ENCODE measurements around the gene MSI2.
A peak's percentile ranks its signal among the peaks of the same experiment; 100 is the strongest.

MSI2 gene

DNA sequence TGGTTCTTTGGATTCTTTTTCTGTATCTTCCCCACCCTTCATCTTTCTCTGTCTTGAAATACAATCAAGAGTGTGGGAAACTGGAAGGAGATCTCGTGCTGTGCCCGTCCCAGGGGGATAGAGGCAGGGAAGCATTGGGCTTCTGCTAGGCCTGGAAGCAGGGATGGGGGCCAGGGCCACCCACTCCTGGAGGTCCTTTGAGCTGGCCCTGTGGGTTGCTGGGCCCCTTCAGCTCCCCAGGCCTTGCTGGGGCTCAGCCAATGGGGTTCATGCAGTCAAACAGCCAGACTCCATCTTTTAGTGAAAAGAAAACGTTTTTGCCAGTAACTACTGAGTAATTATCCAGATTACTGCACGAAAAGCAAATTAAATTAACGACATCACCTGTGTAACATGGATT lies 421.0 kb downstream of the MSI2 start:
- no peak for FAIRE-seq

DNA sequence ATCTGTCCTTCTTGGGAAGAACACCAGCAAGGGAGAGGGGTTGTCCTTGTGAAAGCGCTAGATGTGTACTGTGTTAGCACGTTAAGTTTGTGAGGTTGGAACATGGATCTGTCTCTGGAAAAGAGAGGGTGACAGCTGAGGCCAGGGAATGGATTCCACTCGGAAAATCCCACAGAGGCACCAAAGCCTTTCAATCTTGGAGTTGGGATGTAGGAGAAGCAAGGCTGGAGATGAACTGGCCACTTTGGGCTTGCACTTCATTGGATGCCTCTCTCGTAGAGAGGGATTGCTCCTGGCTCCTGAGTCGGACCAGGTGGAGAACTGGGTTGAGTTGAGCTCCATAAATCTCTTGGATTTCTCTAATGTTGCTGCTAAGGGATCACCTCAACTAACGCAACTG lies 421.5 kb downstream of the MSI2 start:
- no peak for FAIRE-seq

- FAIRE-seq = no peak
Measured at GRCh38 chr17:57678393-57678792, 422.1 kb downstream of the MSI2 start.

- no peak for FAIRE-seq
Measured at GRCh38 chr17:57679356-57679755, 423.0 kb downstream of the MSI2 start.

DNA sequence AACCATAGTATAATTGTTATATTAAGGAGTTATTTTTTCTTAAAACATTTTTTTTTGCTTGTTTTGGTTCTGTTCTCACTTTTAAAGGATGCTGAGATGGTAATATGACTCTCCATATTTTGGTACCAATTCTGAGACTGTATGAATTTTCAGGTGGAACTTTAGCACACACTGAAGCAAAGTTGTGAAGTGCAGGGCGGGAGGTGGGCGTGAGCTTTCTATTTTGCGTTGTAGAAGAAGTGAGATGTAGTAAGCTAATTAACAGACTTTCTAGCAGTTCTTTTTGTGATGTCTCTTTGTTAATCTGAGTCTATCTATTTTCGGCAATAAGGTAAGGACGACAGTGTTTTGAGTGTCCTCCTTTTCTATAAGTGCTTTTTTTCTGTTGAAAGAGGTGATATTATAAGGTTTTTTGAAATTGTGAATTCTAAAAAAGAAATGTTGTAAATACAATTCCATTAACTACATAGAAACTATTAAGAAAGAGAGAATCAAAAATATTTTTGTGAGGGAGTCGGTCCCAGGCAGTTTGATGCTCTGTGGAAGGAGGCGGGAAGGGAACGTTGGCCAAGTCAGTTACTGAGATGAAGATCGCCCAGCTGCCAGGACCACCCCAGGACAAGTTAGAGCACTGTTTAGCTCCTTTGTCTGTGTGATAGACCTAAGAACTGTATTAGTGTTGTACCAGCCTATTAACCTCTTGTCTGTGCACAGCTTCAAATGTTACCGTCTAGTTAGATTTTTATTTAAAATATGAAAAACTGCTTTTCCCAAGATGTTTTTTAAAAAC lies 423.8 kb downstream of the MSI2 start:
- no peak for FAIRE-seq

DNA sequence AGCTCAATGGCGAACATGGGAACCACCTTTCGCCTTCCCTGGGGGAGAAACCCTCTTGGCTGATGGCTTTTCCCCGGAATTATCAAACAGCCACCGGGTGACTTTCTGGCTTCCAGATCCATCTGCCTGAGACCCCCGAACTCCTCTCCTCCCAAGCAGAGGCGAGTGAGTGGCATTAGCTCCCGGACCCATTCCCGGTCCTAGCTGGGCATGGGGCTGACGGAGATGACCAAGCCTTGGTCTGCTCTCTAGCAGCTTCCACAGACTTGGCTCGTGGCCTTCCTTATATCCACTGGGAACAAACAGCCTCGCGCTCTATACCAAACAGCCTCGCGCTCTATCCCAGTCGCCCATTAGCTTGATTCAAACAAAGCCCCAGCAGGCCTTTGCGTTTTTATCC lies 426.4 kb downstream of the MSI2 start:
- FAIRE-seq = no peak

GRCh38 chr17:57684711-57685498 lies 428.6 kb downstream of the MSI2 start:
- no peak for FAIRE-seq

GRCh38 chr17:57685499-57686132 lies 429.3 kb downstream of the MSI2 start:
- FAIRE-seq = no peak

DNA sequence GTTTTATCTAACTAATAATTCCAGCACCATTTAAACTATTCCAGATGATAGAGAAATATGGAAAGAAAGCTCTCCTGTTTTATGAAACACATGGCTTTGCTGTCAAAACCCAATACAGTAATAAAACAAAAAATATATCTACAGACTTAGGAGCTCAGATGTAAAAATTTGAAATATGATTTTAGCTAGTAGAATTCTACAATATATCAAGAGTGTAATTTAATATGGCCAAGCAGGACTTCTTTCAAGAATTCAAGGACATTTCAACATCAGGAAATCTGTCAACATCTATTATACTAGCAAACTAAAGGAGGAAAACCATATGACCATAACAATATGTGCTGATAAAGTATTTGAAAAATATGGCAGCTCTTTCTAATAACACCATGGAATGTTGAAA lies 431.3 kb downstream of the MSI2 start:
- FAIRE-seq = peak; percentile 32

GRCh38 chr17:57689254-57689653 lies 432.9 kb downstream of the MSI2 start:
- FAIRE-seq = no peak

DNA sequence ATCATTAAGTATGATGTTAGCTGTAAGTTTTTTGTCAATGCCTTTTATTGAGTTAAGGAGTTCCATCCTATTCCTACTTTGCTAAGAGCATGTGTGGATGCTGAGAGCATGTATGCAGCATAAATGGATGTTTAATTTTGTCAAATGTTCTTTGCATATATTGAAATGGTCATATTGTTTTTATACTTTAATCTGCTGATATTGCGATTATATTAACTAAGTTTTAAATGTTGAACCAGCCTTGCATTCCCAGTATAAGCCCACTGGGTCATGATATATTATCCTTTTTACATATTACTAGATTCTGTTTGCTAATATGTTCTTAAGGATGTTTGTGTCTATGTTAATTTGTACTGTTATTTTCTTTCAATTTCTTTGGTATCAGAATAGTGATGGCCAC lies 435.6 kb downstream of the MSI2 start:
- peak; percentile 19 for FAIRE-seq

DNA sequence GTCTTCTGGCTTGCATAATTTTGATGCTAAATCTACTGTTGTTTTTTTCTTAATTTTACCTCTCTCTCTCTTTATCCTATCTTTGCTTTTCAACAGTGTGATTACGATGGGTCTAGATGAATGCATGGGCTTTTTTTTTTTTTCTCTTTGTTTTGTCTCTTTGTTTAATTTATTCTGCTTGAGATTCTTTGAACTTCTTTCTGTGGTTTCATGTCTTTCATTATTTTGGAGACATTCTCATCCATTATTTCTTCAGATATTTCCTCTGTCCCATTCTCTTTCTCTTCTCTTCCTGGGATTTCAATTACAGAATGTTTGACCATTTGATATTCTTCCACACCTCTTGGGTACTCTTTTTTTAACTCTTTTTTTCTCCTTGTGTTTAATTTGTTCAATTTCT lies 436.4 kb downstream of the MSI2 start:
- FAIRE-seq = no peak

GRCh38 chr17:57694051-57694450 lies 437.7 kb downstream of the MSI2 start:
- FAIRE-seq = no peak

DNA sequence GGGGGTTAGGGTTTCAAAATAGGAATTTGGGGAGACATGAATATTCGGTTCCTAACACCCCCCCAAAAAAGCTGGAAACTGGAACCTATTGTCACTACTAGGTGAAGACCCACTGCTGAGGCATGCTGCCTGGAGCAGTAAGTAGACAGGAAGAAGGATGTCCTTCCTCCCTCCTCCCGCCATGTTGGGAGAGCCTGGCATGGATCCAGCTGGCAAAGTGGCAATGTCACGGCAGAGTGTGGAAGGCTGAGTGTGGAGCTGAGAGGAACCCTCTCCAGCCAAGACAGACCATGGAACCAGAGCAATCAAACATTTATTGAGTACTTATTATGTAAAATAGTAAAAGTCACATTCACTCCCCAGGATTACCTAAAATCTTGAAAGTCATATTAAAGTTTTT lies 439.7 kb downstream of the MSI2 start:
- FAIRE-seq = no peak

GRCh38 chr17:57697197-57697596 lies 440.9 kb downstream of the MSI2 start:
- FAIRE-seq = no peak

- FAIRE-seq = no peak
Measured at GRCh38 chr17:57697891-57698711, 441.8 kb downstream of the MSI2 start.

DNA sequence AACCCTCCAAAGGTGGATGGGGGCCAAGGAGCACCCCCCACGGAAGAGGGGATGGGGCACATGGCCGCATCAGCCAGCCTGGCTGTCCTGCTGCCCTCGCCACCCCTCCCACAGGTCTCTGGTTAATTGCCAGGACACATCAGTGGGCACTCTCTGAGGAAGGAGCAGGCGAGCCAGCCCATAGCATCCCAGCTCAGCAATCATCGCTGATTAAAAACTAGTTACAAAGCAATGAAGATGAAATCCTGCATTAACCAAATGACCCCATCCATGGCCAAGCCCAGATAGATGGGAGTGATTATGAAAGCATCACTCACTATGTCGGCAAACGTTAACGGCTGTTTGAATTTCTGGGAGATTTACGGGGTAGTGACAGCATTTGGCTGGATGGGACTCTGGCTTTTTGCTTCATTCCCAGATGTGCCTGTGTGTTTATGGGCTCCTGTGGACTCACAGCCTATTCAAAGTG lies 443.5 kb downstream of the MSI2 start:
- FAIRE-seq = no peak

DNA sequence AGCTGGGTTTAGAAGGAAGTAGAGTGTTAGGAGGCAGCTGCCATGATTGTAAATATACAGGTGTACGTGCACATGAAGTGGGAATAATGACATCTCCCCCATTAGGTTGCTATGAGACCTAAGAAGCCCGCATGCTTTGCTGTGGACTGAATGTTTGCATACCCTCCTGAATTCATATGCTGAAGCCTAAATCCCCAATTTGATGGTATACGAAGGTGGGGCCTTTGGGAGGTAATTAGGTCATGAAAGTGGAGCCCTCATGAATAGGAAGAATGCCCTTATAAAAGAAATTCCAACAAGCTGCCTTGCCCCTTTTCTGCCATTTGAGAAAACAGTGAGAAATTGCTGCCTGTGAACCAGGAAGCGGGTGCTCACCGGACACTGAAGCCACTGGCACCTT lies 444.8 kb downstream of the MSI2 start:
- FAIRE-seq = no peak

GRCh38 chr17:57703273-57703672 lies 446.9 kb downstream of the MSI2 start:
- FAIRE-seq = no peak

DNA sequence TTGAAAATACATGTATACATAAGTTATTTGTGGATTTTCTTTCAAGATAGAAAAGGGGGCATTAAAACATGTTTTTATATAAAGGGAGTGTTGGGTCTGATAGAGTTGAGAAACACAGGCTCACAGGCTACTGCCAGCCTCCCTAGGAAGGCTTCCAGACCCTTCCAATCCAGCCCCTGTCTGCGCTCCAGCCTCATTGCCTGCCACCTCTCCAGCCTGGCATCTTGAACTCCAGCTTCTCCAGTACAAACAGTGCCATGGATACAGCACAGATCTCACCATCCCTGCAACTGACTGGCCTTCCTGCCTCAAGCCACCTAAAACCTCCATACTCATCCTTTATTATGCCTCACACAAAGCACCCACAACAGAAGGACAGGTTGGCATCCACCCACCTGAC lies 448.1 kb downstream of the MSI2 start:
- no peak for FAIRE-seq

DNA sequence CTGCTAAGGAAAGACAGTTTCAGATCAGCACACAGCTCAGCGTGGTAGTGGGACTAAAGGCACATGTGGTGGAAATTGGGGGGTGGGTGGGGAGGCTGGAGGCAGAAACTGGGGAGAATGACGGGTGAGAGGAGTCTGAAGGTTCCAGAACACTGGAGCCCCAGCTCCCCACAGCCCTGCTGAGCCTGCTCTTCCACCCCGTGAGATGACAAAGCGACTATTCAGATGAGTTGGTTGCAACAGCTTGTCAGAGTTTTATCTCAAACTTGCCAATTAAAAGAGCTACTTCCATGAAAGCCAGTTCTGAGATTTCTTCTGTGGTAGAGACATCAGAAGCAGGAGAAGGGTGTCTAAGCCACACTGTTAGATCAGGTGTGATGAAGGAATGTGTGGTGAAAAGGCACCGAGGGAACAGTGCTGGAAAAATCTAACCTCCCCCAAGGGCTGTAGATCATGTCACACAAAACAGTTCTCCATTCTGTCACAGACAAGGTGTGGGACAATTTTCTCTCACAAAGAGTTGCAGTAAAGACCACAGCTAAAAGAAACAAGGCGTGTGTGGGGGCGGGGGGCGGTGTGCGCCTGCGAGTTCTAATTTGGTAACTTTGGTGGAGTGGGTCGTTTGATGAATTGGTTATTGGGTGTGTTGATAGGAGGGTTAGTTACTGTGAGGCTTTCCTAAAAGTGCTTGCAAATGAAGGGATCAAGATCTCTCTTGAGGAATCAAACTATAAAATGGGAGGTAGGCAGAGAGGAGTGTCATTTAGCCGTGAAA lies 449.8 kb downstream of the MSI2 start:
- no peak for FAIRE-seq

GRCh38 chr17:57706761-57707160 lies 450.4 kb downstream of the MSI2 start:
- no peak for FAIRE-seq
